Activated naive CD4-positive, alpha-beta T cell treated with Interleukin-2 at 50 U/mL for 16 hours (primary cell): Measurements from ENCODE around the gene NPM3.

ENCODE experiments used
- DNase-seq: peaks from one replicate; pipeline ENCODE4 v3.0.0-alpha.2; 2020

Gene NPM3

GRCh38 chr10:101749047-101750016 is 33.9 kb downstream of the NPM3 start:
- DNase-seq, result no peak

GRCh38 chr10:101748496-101748895 is 34.8 kb downstream of the NPM3 start:
- DNase-seq, result no peak

- no peak for DNase-seq
Observed at GRCh38 chr10:101745074-101745696, 38.1 kb downstream of the NPM3 start.

DNA sequence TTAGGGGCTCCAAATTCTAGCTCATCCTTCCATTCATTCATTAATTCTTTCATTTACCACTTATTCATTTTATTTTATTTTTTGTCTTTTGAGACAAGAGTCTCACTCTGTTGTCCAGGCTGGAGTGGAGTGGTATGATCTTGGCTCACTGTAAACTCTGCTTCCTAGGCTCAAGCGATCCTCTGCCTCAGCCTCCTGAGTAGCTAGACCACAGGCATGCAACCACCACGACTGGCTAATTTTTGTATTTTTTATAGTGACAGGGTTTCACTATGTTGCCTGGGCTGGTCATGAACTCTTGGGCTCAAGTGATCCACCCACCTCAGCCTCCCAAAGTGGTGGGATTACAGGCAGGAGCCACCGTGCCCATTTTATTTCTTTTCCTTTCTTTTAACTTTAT is 39.0 kb downstream of the NPM3 start:
- DNase-seq, result no peak

- no peak for DNase-seq
Observed at GRCh38 chr10:101741938-101742337, 41.3 kb downstream of the NPM3 start.

GRCh38 chr10:101736666-101737065 is 46.6 kb downstream of the NPM3 start:
- DNase-seq, result no peak

DNA sequence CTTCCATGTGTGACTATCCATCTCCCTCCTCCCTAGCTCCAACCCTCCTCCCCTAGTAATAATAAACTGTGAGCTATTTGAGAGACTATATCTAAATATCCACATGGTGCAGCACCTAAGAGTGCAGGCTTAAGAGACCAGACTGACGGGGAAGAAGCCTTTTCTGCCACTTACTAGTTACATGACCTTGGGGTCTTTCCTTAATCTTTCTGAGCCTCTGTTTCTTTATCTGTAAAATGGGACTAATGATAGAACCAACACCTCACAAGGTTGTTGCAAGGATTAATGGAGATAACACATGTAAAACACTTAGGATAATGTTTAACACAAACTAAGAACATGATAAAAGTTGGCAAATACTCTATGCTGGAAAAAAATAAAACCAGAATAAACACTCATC is 51.1 kb downstream of the NPM3 start:
- no peak for DNase-seq
